GM23248 (cell line): ENCODE data around the gene AP5B1.

Experiments
- EZH2 ChIP-seq: fragments of 200-600 bp; sonication (generic); IDR thresholded peaks from 2 replicates; pipeline ENCODE4 v1.6.1; 2018; ENCODE audit warnings: antibody characterized with exemption, mild to moderate bottlenecking; ENCODE audit not compliant: insufficient read depth, poor library complexity, severe bottlenecking
- EZH2phosphoT487 ChIP-seq: fragments of 200-600 bp; sonication (generic); IDR thresholded peaks from 2 replicates; pipeline ENCODE4 v1.6.1; 2018; ENCODE audit warnings: antibody characterized with exemption, moderate library complexity, mild to moderate bottlenecking, low read depth; ENCODE audit not compliant: insufficient read depth

DNA sequence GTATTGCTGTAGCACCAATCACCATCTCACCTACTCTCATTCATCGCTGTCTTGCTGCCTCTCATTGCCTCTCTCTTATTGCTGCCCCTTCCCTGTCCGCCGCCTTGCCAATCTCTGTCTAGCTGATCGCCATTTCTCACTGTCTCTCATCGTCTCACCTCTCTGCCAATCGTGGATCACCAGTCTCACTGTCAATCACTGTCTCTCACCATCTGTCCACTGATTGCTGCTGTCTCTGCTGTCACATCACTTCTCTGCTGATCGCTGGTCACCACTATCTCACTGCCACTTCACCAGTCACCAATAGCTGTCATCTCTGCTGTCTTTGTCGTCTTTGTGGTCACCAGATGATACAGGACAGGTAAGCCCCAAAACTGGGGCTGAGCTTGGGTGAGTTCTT is 39.6 kb downstream of the AP5B1 start:
- TF ChIP-seq EZH2 (no peak), EZH2phosphoT487 (no peak)
